ENCODE measurements around the gene MC3R.

DNA sequence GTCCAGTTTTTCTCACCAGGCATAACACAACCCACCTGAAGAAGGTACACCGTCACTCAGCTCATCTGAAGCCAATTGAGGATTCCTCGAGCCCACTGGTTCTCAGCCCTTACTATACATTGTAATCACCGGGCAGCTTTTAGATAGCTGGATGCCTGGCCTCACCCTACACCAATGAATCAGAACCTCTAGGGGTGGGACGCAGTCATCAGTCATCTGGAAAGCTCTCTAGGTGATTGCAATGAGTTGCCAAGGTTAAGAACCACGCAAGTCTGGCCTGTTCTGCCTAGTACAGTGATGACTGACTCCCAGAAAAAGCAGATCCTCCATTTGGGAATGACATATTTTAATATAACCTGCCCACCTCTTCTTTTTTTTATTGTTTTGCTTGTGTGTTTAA, 41.1 kb downstream of the MC3R start:
- TF ChIP-seq ZNF416 (tag by site-specific recombination; IDR thresholded peaks at IDR 0.05), result no peak
- no peak for TF ChIP-seq ZNF670 (tag by site-specific recombination; IDR thresholded peaks at IDR 0.05; ENCODE audit: low read depth)
- TF ChIP-seq, protein P1, sequence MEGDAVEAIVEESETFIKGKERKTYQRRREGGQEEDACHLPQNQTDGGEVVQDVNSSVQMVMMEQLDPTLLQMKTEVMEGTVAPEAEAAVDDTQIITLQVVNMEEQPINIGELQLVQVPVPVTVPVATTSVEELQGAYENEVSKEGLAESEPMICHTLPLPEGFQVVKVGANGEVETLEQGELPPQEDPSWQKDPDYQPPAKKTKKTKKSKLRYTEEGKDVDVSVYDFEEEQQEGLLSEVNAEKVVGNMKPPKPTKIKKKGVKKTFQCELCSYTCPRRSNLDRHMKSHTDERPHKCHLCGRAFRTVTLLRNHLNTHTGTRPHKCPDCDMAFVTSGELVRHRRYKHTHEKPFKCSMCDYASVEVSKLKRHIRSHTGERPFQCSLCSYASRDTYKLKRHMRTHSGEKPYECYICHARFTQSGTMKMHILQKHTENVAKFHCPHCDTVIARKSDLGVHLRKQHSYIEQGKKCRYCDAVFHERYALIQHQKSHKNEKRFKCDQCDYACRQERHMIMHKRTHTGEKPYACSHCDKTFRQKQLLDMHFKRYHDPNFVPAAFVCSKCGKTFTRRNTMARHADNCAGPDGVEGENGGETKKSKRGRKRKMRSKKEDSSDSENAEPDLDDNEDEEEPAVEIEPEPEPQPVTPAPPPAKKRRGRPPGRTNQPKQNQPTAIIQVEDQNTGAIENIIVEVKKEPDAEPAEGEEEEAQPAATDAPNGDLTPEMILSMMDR (tag by site-specific recombination; IDR thresholded peaks at IDR 0.05), result no peak
